NCI-H526 treated with DMSO at 0.1 percent for 48 hours (cell line): ENCODE measurements around the gene TJP3.
"Not testable (repeated sequence)": the region's sequence is repeated elsewhere in the genome, so short reads cannot be mapped to it uniquely, and the experiment has no call there.

Experiments used
- DNase-seq: peaks from one replicate; lab custom pipeline; 2025; lab: John Stamatoyannopoulos, UW

Gene TJP3, protein sequence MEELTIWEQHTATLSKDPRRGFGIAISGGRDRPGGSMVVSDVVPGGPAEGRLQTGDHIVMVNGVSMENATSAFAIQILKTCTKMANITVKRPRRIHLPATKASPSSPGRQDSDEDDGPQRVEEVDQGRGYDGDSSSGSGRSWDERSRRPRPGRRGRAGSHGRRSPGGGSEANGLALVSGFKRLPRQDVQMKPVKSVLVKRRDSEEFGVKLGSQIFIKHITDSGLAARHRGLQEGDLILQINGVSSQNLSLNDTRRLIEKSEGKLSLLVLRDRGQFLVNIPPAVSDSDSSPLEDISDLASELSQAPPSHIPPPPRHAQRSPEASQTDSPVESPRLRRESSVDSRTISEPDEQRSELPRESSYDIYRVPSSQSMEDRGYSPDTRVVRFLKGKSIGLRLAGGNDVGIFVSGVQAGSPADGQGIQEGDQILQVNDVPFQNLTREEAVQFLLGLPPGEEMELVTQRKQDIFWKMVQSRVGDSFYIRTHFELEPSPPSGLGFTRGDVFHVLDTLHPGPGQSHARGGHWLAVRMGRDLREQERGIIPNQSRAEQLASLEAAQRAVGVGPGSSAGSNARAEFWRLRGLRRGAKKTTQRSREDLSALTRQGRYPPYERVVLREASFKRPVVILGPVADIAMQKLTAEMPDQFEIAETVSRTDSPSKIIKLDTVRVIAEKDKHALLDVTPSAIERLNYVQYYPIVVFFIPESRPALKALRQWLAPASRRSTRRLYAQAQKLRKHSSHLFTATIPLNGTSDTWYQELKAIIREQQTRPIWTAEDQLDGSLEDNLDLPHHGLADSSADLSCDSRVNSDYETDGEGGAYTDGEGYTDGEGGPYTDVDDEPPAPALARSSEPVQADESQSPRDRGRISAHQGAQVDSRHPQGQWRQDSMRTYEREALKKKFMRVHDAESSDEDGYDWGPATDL

DNA sequence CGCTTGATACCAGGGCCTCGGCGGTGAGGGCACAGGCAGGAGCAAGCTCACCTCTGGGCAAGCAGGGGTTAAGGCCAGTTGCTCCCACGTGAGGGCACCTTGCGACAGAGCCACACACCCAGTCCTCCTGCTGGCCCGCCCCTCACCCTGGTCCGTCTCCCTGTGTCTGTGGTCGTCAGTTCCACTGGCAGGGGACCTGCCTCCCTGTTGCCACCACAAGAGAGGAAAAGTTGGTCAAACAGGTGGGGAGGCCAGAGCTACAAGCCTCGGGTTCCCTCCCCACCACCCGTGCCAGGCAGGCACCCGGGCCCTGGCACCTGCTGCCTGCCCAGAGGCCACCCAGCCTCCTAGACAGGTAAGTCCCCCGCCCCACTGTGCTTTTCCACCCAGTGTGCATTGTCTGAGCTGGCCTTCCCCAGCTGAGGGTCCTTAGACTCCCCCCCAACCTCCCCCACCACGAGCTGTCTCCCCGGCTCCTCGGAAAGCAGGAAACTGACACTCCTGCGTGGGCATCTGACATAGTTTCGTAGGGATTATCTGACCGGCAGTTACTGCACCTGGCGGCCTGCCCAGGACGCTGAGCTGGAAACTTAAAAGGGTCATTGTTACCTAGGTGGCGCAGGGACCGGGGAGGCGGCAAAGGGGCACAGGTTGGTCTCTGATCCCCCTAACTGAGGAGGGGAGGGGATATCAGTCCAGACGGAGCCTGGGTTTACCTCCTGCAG is at the start of gene TJP3:
TSS of gene TJP3 (plus strand) at position 178 of the 725 bp plus-strand sequence. CDS start 20,049 bp downstream, outside the sequence.
- DNase-seq, result no peak

DNA sequence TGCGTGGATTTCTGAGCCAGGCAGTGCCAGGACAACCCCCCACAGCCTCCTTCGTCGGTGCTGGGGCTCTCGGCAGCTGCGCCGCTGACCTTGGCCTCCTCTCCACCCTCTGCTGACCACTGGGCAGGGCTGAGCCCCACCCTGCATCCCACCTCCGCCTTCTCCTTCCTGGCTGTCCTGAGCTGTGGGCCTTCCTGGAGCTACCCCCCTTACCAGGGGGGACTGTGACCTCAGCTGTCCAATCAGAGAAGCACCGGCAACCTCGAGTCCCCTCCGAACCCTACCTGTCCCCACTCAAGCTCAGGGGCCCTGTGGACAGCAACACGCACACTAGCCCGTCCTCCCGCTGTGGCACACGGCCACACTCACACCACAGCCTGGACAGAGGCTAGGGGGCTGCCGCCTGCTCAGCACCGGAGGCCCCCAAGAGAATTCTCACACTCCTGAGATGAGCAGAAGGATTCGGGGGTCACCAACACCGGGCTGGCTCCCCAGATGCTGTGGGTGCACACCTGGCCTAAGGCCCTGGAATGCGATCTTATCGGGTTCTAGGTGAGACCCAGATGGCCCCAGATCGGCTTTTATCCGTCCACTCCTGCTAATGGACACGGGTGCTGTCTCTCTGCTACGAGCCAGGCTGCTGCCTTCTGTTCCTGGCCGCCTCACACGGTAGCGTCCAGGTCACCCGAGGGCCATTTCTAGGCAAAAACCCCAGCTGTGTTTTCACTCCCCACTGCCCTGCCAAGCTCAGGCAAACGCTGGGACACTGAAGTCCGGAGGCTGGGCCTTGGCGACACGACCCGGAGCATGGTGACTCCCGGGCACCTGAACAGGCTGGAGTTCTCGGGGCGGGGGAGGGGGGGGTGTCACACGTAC is 49.1 kb upstream of the TJP3 start:
- DNase-seq, result no peak

DNA sequence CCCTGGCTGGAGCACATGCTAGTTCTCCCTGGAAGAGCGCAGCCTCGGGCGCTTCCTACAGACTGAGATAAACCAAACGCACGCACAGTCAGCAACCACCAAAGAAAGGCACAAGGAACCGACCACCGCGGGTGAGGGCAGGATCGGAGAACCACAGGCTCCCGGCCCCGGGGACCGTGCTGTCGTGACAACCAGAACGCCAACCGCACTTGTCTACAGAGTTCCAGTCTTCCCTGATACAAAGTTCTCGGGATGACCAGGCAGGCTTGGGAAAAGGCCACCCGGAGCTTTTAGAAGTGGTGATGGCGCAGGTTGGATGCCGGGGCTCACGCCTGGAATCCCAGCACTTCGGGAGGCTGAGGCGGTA is 48.5 kb upstream of the TJP3 start:
- no peak for DNase-seq

DNA sequence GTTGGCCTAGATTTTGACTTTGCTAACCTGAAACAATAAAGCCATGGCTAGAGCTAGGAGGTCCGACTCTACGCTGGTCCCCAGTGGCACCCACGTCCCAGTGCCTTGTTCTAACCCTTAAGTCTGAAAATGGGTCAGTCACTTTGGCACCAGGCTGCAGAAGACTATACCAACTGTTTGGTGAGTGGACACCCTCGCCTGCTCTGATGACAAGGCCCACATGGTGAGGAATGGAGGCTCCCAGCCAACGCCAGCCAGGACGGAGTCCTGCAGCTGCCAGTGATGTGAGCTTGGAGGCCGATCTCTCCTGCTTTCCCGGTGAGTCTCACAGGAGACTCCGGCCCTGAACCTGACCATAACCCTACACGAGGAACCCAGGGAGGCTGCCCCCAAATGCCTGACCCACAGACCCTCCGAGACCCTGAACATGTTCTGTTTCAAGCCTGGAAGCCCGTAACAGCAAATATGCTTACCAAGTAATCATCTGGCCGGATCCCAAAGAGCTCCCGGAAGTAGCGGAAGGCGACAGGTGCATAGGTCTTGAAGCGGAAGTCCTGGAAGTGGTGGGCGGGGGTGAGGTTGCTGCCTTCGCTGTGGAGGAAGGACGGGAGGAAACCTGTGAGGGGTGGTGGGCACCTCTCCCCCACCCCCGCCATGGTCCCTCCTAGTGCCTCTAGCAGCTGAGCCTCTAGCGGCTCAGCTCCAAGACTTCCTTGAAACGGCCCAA is 47.5 kb upstream of the TJP3 start:
- no peak for DNase-seq

DNA sequence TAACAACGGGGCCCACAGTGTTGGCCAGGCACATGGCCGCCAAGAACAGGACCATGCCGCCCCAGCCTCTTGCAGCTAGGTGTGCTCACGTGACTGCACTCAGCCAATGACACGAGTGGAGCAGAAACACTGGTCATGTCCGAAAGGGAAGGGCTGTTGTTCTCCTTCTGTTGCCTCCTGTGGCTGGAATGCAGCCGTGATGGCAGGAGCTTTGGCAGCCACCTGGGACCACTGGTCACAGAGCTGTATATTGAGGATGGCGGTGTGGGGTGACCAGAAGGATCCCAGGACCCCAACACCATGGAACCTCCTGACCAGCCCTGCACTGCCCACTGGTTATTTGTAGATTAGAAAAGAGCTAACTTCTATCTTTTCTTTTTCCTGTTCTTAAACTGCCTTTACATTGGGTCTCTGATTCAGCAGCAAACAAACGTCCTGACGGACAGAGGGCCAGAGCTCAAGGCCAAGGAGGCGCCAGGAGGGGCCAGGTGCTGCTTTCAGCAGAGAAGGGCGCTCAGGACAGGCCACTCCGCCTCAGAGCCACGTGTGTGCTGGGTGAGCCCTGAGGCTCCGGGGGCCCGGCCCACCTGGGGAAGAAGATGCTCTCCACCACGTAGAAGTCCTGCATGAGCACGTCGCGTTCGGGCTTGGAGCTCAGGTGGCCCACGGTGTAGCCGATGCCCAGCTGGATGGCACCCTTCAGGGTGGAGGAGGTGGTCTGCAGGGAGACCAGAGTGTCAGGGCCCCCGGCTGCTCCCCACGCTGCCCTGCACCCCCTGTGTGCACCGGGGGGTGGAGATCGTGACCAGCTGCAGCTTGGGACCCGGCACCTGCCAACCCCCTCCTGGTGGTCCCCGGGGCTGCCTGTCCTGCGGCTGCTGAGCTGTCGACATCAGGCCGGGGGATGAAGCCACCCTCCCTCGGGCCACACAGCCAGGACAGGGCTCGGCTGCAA is 46.6 kb upstream of the TJP3 start:
- DNase-seq, result no peak

DNA sequence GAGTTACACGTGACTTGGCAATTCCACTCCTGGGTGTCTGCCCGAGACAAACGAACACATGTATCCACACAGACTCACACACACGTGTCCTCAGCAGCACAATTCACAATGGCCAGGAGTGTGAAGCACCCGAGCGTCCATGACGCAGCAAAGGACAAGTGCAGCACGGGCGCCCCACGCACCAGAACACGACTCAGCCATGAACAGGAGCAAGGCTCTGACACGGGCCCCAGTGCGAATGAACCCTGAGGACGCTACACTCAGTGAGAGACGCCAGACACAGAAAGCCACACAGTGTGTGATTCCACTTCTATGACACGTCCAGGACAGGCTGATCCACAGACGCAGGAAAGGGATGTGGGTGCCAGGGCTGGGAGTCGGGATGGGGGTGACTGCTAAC is 44.3 kb upstream of the TJP3 start:
- DNase-seq, result no peak

DNA sequence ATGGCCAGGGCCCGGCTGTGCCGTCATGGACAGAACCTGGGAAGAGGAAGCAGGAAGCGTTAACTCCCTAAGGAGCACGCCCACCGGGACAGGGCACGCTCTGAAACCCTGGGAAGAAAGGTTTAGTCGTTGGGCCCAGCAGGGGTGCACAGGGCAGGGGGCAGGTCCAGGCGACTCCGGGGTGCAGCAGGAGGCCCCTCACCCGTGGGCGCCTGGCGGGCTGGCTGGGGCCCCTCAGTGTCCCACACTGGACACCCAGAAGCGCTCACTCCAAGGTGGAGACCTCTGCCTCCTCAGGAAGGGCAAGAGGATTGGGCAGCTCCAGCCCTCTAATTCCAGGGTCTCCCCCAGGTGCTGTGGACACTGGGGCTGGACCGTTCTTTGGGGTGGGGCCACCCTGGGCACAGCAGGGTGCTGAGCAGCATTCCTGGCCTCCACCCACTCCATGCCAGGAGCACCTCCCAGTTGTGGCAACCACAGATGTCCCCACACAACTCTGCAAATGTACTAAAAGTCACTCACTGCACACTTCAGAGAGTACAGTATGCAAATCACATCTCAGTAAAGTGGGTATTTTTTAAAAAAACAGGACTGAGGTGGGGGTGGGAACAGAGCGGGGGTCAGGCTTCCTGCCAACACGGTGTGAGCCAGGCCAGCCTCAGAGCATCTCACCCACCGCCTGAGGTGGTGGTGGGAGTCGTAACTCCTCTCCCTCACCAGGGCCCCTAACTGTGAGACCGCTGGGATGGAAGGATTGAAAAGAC is 43.1 kb upstream of the TJP3 start:
- no peak for DNase-seq

DNA sequence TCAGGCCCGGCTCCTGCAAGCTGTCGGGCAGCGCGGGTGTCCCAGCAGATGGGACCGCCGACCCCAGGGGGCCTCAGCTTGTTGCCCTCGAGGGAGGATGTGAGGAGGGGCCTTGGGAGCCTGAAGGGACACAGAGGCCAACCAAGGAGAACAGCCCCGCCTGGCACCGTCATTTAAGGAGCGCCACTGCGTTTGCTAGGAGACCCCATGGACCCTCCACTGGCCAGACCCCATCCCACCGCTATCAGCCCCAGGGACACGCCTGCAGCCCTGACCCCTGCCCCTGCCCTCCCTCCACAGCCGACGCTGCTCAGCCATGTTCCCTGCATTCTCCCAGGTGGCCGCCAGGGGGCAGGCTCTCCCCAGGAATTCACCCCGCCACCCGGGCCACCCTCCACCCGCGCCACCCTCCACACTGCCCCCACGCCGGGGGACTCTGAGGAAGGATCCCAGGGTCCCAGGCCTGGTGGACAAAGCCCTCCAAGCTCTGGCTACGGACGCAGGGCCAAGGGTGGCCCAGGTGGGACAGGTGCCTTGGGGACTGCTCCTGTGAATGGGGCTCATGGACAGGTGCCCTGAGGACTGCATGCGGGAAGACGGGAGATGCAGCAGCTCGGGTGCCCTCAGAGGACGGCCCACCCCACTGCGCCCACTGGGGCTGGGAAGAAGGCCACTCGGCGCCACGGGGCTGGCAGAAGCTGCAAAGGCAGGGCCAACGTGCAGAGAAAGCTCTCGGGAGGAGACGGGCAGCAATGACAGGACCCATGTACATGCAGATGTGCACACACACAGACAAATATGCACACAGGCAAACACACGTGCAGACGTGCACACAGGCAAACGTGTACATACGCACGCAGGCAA is 42.3 kb upstream of the TJP3 start:
- no peak for DNase-seq

DNA sequence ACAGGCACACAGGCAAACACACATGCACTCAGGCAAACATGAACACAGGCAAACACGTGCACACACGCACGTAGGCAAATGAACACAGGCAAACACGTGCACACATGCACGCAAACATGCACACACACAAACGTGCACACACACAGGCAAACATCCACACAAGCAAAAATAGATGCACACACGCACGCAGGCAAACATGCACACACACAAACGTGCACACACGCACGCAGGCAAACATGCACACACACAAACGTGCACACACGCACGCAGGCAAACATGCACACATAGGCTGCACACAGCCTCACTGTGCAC is 41.7 kb upstream of the TJP3 start:
- DNase-seq, result not testable (repeated sequence)

DNA sequence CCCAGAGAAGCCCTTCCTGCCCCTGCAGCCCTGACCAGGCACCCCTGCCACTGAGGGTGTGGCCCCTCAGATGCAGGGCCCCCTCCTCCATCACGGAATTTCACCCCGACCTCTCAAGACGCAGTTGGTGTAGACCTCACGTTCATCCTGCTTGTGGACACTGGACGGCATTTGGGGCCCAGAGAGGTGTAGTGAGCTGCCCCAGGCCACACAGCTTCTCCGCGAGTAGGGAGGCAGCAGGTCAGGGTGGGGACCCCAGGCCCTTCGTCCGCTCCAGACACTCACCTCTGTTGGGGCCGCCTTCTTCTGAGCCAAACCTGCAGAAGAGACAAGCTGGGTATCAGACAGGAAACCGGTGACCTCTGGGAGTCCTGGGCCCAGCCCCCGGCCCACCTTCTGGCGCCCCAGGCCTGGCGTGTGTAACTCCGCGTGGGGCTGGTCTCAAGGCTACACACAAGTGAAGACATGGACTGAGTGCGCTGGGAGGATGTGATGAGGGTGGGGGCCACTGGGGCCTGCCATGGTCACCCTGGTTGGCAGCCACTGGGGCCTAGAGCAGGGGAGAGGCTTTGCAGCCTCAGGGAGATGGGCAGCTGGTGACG is 41.0 kb upstream of the TJP3 start:
- no peak for DNase-seq

DNA sequence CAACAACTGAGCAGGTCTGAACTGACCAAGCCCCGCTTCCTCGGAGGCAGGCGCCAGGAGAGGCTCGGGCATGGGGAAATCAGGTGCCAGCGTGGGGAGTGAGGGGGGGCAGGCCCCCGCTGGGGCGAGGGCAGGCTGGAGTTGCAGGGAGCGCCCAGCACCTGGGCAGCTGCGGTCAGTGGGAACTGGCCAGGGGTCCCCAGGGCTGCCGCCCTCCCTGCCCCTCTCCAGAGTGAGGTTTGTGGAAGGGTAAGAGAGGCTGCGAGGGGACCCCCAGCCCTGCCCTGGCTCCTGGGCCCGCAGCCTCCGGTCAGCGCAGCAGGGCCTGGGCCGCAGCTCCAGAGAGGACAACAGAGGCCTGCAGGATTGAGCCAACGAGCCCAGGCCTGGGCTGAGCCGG is 40.4 kb upstream of the TJP3 start:
- no peak for DNase-seq

DNA sequence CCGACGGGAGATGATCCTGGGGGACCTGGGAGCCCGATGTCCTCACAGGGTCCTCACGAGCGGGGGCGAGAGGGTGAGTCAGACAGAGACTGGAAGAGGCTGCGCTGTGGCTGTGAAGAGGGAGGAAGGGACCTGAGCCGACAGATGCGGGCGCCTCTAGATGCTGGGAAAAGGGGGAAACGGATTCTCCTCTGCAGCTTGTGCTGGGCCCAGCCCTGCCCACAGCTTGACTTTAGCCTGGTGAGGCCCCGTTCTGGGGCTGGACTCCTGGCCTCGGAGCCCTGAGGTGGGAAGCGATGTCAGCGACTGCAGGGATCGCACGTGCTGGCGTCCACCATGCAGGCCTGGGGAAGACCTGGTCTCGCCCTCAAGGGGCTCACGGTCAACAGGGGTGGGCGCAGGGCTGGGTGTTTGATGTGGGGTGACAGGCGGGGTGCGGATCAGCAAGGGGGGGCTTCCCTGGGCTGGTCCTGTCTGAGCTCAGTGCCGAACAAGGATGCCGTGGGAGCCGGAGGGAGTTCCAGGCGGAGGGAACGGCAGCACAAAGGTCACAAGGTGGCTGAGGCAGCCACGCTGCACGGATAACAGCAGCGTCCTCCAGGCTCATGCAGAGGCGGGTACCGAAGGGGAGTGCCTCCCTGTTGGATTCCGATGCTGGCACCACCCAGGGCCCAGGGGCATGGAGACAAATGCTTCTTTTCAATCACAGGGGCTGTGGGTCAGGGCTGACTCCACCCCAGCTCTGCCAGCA is 39.7 kb upstream of the TJP3 start:
- DNase-seq, result no peak

DNA sequence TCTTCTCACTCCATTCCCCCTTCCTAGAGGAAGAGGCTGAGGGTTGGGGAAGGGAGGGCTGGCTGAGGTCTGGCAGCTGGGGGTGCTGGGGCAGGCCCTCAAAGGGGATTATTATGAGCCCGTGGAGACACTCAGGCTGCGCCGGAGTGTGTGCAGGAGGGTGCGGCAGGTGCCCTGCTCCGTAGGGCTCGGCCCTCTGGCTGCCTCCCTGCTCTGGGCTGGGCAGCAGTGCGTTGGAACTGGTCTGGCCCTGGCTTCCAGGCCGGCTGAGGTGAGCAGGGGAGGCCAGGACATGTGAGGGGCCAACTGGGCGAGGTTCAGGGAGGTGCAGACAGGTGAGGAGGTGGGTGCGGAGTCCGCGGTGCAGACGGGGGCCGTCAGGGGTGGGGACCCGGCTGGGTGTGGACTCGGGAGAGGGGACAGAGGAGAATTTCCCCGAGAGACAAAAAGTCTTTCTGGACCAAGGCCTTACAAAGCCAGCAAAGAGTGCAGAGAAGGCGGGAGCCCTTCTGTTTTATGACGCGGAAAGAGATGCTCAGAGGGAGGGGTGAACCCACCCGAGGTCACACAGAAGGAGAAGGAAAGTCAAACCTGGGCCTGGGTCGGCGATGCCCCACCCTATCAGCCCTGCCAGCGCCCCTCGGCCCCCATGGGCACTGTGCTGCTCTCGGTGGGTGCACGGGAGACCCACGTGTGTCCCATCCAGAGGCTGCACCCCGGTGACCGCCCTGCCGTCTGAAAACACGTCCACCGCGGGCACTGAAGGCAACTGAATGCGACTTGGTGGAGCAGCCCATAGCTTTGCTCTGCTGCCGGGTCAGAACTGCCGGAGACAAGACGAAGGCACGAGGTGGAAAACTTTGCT is 38.9 kb upstream of the TJP3 start:
- DNase-seq, result no peak

DNA sequence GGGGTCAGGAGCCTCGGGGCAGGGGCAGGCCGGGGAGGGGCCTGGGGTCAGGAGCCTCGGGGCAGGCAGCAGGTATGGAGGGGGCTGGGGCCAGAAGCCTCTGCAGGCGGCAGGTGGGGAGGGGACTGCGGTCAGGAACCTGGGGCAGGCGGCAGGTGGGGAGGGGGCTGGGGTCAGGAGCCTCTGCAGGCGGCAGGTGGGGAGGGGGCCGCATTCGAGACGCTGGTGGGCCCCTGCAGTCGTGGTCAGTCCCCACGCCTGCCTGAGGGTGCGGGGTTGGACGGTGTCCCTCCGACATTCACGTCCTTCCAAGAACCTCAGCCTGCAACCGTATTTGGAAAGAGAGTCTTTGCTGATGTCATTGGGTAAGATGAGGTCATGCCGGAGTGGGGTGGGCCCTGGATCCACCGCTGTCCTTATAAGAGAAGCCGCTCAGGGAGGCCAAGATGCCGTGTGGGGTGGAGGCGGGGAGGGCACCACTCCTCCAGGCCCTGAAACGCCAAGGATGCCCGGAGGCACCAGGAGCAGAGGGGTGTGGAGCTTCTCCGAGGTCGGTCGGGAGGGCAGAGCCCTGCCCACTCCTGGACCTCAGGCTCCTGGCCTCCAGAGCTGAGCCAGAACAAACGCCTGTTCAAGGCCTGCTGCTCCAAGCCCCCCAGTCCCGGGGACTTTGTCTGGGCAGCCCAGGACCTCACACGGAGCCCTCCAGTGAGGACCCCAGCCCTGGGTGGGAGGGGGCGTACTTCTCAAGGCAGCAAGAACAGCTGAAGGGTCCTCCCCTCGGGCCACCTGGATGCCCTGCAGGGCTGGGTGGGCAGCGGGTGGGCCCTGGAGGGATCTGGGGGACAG is 38.0 kb upstream of the TJP3 start:
- DNase-seq, result no peak
